KMS-11 (cell line): ENCODE data around the gene WASHC3.

ENCODE experiments used
- H2AFZ ChIP-seq: fragments of 200-600 bp; sonication (generic); 2 replicates; pipeline ENCODE4 v1.6.1; 2016; ENCODE audit warnings: antibody characterized with exemption, mixed run types, low read depth
- H3K27ac ChIP-seq: fragments of 200-600 bp; sonication (generic); 2 replicates; pipeline ENCODE4 v1.6.1; 2016; ENCODE audit warnings: mild to moderate bottlenecking, mixed run types
- H3K27me3 ChIP-seq: fragments of 200-600 bp; sonication (generic); 2 replicates; pipeline ENCODE4 v1.6.1; 2017; ENCODE audit warnings: mild to moderate bottlenecking, low read depth, mixed run types, moderate library complexity; ENCODE audit not compliant: insufficient read depth
- H3K36me3 ChIP-seq: fragments of 200-600 bp; sonication (generic); 2 replicates; pipeline ENCODE4 v1.6.1; 2017; ENCODE audit warnings: mild to moderate bottlenecking, mixed run types; ENCODE audit not compliant: insufficient read depth
- H3K4me1 ChIP-seq: fragments of 200-600 bp; sonication (generic); 2 replicates; pipeline ENCODE4 v1.6.1; 2016; ENCODE audit warnings: mild to moderate bottlenecking, low read depth, mixed run types; ENCODE audit not compliant: poor library complexity, severe bottlenecking
- H3K4me2 ChIP-seq: fragments of 200-600 bp; sonication (generic); 2 replicates; pipeline ENCODE4 v1.7.0; 2016; ENCODE audit warnings: mild to moderate bottlenecking, mixed run types
- H3K4me3 ChIP-seq: fragments of 200-600 bp; sonication (generic); IDR thresholded peaks from 2 replicates; pipeline ENCODE4 v1.6.1; 2017; ENCODE audit warnings: low read depth, low read length, mixed read lengths; ENCODE audit not compliant: insufficient read depth
- H3K79me2 ChIP-seq: fragments of 200-600 bp; sonication (generic); 2 replicates; pipeline ENCODE4 v1.6.1; 2016; ENCODE audit warnings: low read depth, mixed run types; ENCODE audit not compliant: insufficient read depth
- H3K9ac ChIP-seq: fragments of 200-600 bp; sonication (generic); 2 replicates; pipeline ENCODE4 v1.6.1; 2016; ENCODE audit warnings: mild to moderate bottlenecking, mixed run types
- H4K20me1 ChIP-seq: fragments of 200-600 bp; sonication (generic); 2 replicates; pipeline ENCODE4 v1.6.1; 2016; ENCODE audit warnings: mild to moderate bottlenecking, mixed run types; ENCODE audit not compliant: insufficient read depth
- CTCF ChIP-seq: fragments of 200-600 bp; sonication (generic); conservative IDR thresholded peaks from 2 replicates; pipeline ENCODE4 v1.6.1; 2017; ENCODE audit warnings: low read depth, mild to moderate bottlenecking, antibody characterized with exemption, low read length, moderate library complexity, mixed read lengths

WASHC3 gene

DNA sequence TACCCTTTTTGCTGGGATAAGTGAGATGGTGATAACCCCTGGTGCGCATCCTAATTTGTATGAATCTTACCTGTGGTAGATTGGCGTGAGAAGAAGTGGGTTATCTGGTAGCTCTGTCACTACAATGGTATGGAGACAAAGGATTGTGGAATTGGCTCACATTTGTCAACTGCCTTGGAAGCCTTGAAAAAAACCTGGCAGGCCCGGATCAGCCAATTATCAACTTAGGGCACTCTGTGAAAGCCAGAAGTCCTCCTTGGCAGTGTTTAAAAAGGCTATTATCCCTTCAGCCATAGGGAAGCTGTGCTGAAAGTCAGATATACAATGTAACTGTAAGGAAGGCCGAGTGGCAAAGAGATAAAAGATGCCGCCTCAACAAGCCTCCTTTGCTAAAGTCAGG is 56.5 kb downstream of the WASHC3 start:
- Histone ChIP-seq H3K27me3 (no peaks in the 10 kb centered on the region), H3K79me2 (no peaks in the 10 kb centered on the region), H3K36me3 (no peaks in the 10 kb centered on the region), H3K4me1 (no peaks in the 10 kb centered on the region), H4K20me1 (no peaks in the 10 kb centered on the region), H2AFZ (no peak overlapping the region), H3K4me3 (no peak overlapping the region), H3K9ac (no peak overlapping the region), H3K27ac (no peak overlapping the region), H3K4me2 (no peak overlapping the region)
- no peak for TF ChIP-seq CTCF

GRCh38 chr12:101997102-101997501 is 64.7 kb downstream of the WASHC3 start:
- H3K4me2 ChIP-seq: no peak overlapping the region
- no peaks in the 10 kb centered on the region for H3K36me3 ChIP-seq
- no peak overlapping the region for H3K4me3 ChIP-seq
- H3K27me3 ChIP-seq: no peaks in the 10 kb centered on the region
- no peaks in the 10 kb centered on the region for H3K4me1 ChIP-seq
- H2AFZ ChIP-seq: no peak overlapping the region
- H3K79me2 ChIP-seq: no peaks in the 10 kb centered on the region
- H3K9ac ChIP-seq: no peak overlapping the region
- H3K27ac ChIP-seq: no peak overlapping the region
- H4K20me1 ChIP-seq: no peaks in the 10 kb centered on the region
- TF ChIP-seq CTCF: no peak

- Histone ChIP-seq H3K4me2 (no peak overlapping the region), H3K27me3 (no peaks in the 10 kb centered on the region), H3K79me2 (no peaks in the 10 kb centered on the region), H3K4me1 (no peaks in the 10 kb centered on the region), H3K9ac (no peak overlapping the region), H3K36me3 (no peaks in the 10 kb centered on the region), H3K4me3 (no peak overlapping the region), H2AFZ (no peak overlapping the region), H3K27ac (no peak overlapping the region), H4K20me1 (no peaks in the 10 kb centered on the region)
- no peak for TF ChIP-seq CTCF
These were observed 66.1 kb downstream of the WASHC3 start for GRCh38 chr12:101995684-101996083.

- Histone ChIP-seq H3K27me3 (no peaks in the 10 kb centered on the region), H3K4me3 (no peak overlapping the region), H2AFZ (no peak overlapping the region), H3K79me2 (no peaks in the 10 kb centered on the region), H3K4me2 (no peak overlapping the region), H3K36me3 (no peaks in the 10 kb centered on the region), H3K9ac (no peak overlapping the region), H3K4me1 (no peaks in the 10 kb centered on the region), H4K20me1 (no peaks in the 10 kb centered on the region), H3K27ac (no peak overlapping the region)
- no peak for TF ChIP-seq CTCF
These were observed 69.7 kb downstream of the WASHC3 start for GRCh38 chr12:101992091-101992490.

GRCh38 chr12:101982307-101982706 is 79.5 kb downstream of the WASHC3 start:
- no peaks in the 10 kb centered on the region for H3K4me1 ChIP-seq
- H3K27me3 ChIP-seq: no peaks in the 10 kb centered on the region
- H3K4me3 ChIP-seq: no peak overlapping the region
- no peaks in the 10 kb centered on the region for H3K79me2 ChIP-seq
- no peak overlapping the region for H3K4me2 ChIP-seq
- no peak overlapping the region for H3K27ac ChIP-seq
- H4K20me1 ChIP-seq: no peaks in the 10 kb centered on the region
- H3K9ac ChIP-seq: no peak overlapping the region
- TF ChIP-seq CTCF: no peak
- no peak overlapping the region for H2AFZ ChIP-seq
- no peaks in the 10 kb centered on the region for H3K36me3 ChIP-seq
